NCI-H1048 (cell line): ENCODE results near the gene CCIN.
"Not testable (repeated sequence)": the region's sequence is repeated elsewhere in the genome, so short reads cannot be mapped to it uniquely, and the experiment has no call there.

ENCODE experiments used
- DNase-seq: peaks from one replicate; lab custom pipeline; 2025; lab: John Stamatoyannopoulos, UW

The CCIN gene

GRCh38 chr9:36169166-36169565 lies at the start of gene CCIN:
Gene CCIN, plus strand, starts transcription at chr9:36169388. Its CDS starts 115 bp downstream, at chr9:36169503.
- no peak for DNase-seq

- no peak for DNase-seq
Observed at GRCh38 chr9:36119476-36119875, 49.7 kb upstream of the CCIN start.

GRCh38 chr9:36120705-36121104 lies 48.5 kb upstream of the CCIN start:
- DNase-seq = no peak

- no peak for DNase-seq
Observed at GRCh38 chr9:36121971-36122370, 47.2 kb upstream of the CCIN start.

GRCh38 chr9:36123515-36123914 lies 45.7 kb upstream of the CCIN start:
- DNase-seq = no peak

GRCh38 chr9:36125062-36125855 lies 43.9 kb upstream of the CCIN start:
- DNase-seq = no peak

GRCh38 chr9:36126016-36126730 lies 43.0 kb upstream of the CCIN start:
- DNase-seq = no peak

GRCh38 chr9:36127652-36128244 lies 41.4 kb upstream of the CCIN start:
- DNase-seq = no peak

GRCh38 chr9:36128349-36128748 lies 40.8 kb upstream of the CCIN start:
- DNase-seq = no peak

GRCh38 chr9:36129139-36129538 lies 40.0 kb upstream of the CCIN start:
- DNase-seq = no peak

- not testable (repeated sequence) for DNase-seq
Observed at GRCh38 chr9:36131666-36132065, 37.5 kb upstream of the CCIN start.

GRCh38 chr9:36132086-36132485 lies 37.1 kb upstream of the CCIN start:
- no peak for DNase-seq

GRCh38 chr9:36134761-36135505 lies 34.3 kb upstream of the CCIN start:
- DNase-seq = no peak

GRCh38 chr9:36135741-36136271 lies 33.4 kb upstream of the CCIN start:
- no peak for DNase-seq

GRCh38 chr9:36136272-36136893 lies 32.8 kb upstream of the CCIN start, which contains the start of gene GLIPR2:
Gene GLIPR2, plus strand, starts transcription at chr9:36136733. Its CDS starts 46 bp downstream, at chr9:36136779.
- peak; percentile 18 for DNase-seq

- no peak for DNase-seq
Observed at GRCh38 chr9:36136894-36137391, 32.2 kb upstream of the CCIN start.

- DNase-seq = no peak
Observed at GRCh38 chr9:36137392-36138004, 31.7 kb upstream of the CCIN start.

- DNase-seq = no peak
Observed at GRCh38 chr9:36138496-36138895, 30.7 kb upstream of the CCIN start.

- DNase-seq = no peak
Observed at GRCh38 chr9:36138901-36139300, 30.3 kb upstream of the CCIN start.
